Measurements from ENCODE around the gene MT1E. TPM values are rescaled to one million over a fixed set of nuclear protein-coding genes. Genes with fewer than 3 reads are reported as not detected.

The MT1E gene
- polyA plus RNA-seq, 1 donor from 2014 or later = not detected

- no peak overlapping the region for H3K4me2 ChIP-seq (ENCODE audit: low read length)
- H3K9ac ChIP-seq (ENCODE audit: low read length) = no peak overlapping the region
- no peak overlapping the region for H2AFZ ChIP-seq (ENCODE audit: low read depth, low read length)
- no peaks in the 10 kb centered on the region for H3K9me3 ChIP-seq (ENCODE audit: low read length)
- no peak overlapping the region for H3K27ac ChIP-seq (ENCODE audit: low read length)
- H3K27me3 ChIP-seq (ENCODE audit: insufficient read depth, low read depth, low read length) = peaks cover 65% of the 10 kb centered on the region
- no peaks in the 10 kb centered on the region for H3K79me2 ChIP-seq (replicated peaks; ENCODE audit: insufficient read depth, low read length)
- H3K36me3 ChIP-seq (ENCODE audit: insufficient read depth, low read length) = no peaks in the 10 kb centered on the region
- no peaks in the 10 kb centered on the region for H3F3A ChIP-seq (ENCODE audit: insufficient read depth, low read length, poor library complexity, severe bottlenecking)
- TF ChIP-seq RAD21 (conservative IDR thresholded peaks at IDR 0.05) (no peak), EZH2 (IDR thresholded peaks at IDR 0.05; ENCODE audit: borderline replicate concordance, insufficient read depth, low read length, poor library complexity, severe bottlenecking) (no peak), REST (IDR thresholded peaks at IDR 0.05; ENCODE audit: borderline replicate concordance) (no peak), TAF1 (IDR thresholded peaks at IDR 0.05; ENCODE audit: low read depth) (no peak)
- peak overlapping the region; percentile 57 for H3K4me3 ChIP-seq (ENCODE audit: low read length)
- no peaks in the 10 kb centered on the region for H3K9me2 ChIP-seq (ENCODE audit: insufficient read depth, low read length)
- no peaks in the 10 kb centered on the region for H4K20me1 ChIP-seq (ENCODE audit: insufficient read depth)
Measured at GRCh38 chr16:56617212-56618085, 8.1 kb upstream of the MT1E start.

- Histone ChIP-seq H3K9me2 (ENCODE audit: insufficient read depth, low read length) (no peaks in the 10 kb centered on the region), H3K4me3 (ENCODE audit: low read length) (no peak overlapping the region), H2AFZ (ENCODE audit: low read depth, low read length) (no peak overlapping the region), H3K9ac (ENCODE audit: low read length) (no peak overlapping the region), H3K36me3 (ENCODE audit: insufficient read depth, low read length) (no peaks in the 10 kb centered on the region), H3K27ac (ENCODE audit: low read length) (no peak overlapping the region), H3K79me2 (replicated peaks; ENCODE audit: insufficient read depth, low read length) (no peaks in the 10 kb centered on the region), H3K4me2 (ENCODE audit: low read length) (no peak overlapping the region), H3K27me3 (ENCODE audit: insufficient read depth, low read depth, low read length) (peaks cover 65% of the 10 kb centered on the region), H4K20me1 (ENCODE audit: insufficient read depth) (no peaks in the 10 kb centered on the region), H3F3A (ENCODE audit: insufficient read depth, low read length, poor library complexity, severe bottlenecking) (no peaks in the 10 kb centered on the region), H3K9me3 (ENCODE audit: low read length) (no peaks in the 10 kb centered on the region)
- TF ChIP-seq POLR2AphosphoS5 (IDR thresholded peaks at IDR 0.05) (no peak), TAF1 (IDR thresholded peaks at IDR 0.05; ENCODE audit: low read depth) (no peak), MXI1 (conservative IDR thresholded peaks at IDR 0.05; ENCODE audit: poor library complexity, severe bottlenecking) (no peak), EP300 (conservative IDR thresholded peaks at IDR 0.05; ENCODE audit: poor library complexity, severe bottlenecking) (no peak), EZH2 (IDR thresholded peaks at IDR 0.05; ENCODE audit: borderline replicate concordance, insufficient read depth, low read length, poor library complexity, severe bottlenecking) (no peak), SMC3 (conservative IDR thresholded peaks at IDR 0.05; ENCODE audit: poor library complexity) (no peak), RAD21 (conservative IDR thresholded peaks at IDR 0.05) (no peak)
- TF ChIP-seq, protein P1, sequence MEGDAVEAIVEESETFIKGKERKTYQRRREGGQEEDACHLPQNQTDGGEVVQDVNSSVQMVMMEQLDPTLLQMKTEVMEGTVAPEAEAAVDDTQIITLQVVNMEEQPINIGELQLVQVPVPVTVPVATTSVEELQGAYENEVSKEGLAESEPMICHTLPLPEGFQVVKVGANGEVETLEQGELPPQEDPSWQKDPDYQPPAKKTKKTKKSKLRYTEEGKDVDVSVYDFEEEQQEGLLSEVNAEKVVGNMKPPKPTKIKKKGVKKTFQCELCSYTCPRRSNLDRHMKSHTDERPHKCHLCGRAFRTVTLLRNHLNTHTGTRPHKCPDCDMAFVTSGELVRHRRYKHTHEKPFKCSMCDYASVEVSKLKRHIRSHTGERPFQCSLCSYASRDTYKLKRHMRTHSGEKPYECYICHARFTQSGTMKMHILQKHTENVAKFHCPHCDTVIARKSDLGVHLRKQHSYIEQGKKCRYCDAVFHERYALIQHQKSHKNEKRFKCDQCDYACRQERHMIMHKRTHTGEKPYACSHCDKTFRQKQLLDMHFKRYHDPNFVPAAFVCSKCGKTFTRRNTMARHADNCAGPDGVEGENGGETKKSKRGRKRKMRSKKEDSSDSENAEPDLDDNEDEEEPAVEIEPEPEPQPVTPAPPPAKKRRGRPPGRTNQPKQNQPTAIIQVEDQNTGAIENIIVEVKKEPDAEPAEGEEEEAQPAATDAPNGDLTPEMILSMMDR (IDR thresholded peaks at IDR 0.05; ENCODE audit: poor library complexity, severe bottlenecking) = no peak
Measured at GRCh38 chr16:56618138-56618537, 7.4 kb upstream of the MT1E start.
